Measurements from ENCODE around the gene TMPRSS13. TPM values are rescaled to one million over a fixed set of nuclear protein-coding genes. Genes with fewer than 3 reads are reported as not detected.

TMPRSS13 gene
- total RNA-seq, 1 experiment from 2014 or later: 21.7 TPM

GRCh38 chr11:117914398-117914761 lies 14.8 kb downstream of the TMPRSS13 start:
- intact Hi-C loops (cut with micrococcal nuclease; ENCODE audit: unreplicated experiment): no loop called here
- Histone ChIP-seq H3K9me2 (ENCODE audit: insufficient read depth) (no peaks in the 10 kb centered on the region), H3K27me3 (ENCODE audit: insufficient read depth, low read depth) (no peaks in the 10 kb centered on the region), H3K27ac (no peak overlapping the region), H3K36me3 (ENCODE audit: low read depth) (peaks cover 25% of the 10 kb centered on the region; the same call in 1 of the 2 replicates), H3K4me1 (replicated peaks; ENCODE audit: insufficient read depth) (no peaks in the 10 kb centered on the region), H3K9me3 (ENCODE audit: insufficient read depth, low read depth) (no peaks in the 10 kb centered on the region), H3K4me2 (no peak overlapping the region), H2AFZ (no peak overlapping the region), H3K4me3 (no peak overlapping the region), H3F3A (ENCODE audit: insufficient read depth, low read depth) (no peaks in the 10 kb centered on the region), H3K79me2 (ENCODE audit: low read depth) (no peaks in the 10 kb centered on the region), H4K20me1 (ENCODE audit: insufficient read depth) (peaks cover 8% of the 10 kb centered on the region)
- ChIA-PET POLR2A (ENCODE audit: unreplicated experiment) (no interaction called here), CTCF (interaction anchor here (0.6 kb wide), 1 partner anchor 967 kb away, joined by 4 read pairs; no protein-coding TSS in a partner anchor)
- DNase-seq: no peak
- no TSS peak for BruUV-seq (replicated peaks)
- no peak for TF ChIP-seq CTCF (conservative IDR thresholded peaks at IDR 0.05)
- no peak for TF ChIP-seq EZH2 (IDR thresholded peaks at IDR 0.05; ENCODE audit: low read depth)

GRCh38 chr11:117913736-117914397 lies 15.3 kb downstream of the TMPRSS13 start:
- POLR2A ChIA-PET (ENCODE audit: unreplicated experiment): no interaction called here

GRCh38 chr11:117912497-117912896 lies 16.7 kb downstream of the TMPRSS13 start:
- H3K9me3 ChIP-seq (ENCODE audit: insufficient read depth, low read depth): no peaks in the 10 kb centered on the region
- CTCF ChIA-PET: no interaction called here

More at GRCh38 chr11:117913736-117914397, 15.3 kb downstream of the TMPRSS13 start:
- no TSS peak for BruUV-seq (replicated peaks)
- no peak for DNase-seq
- Histone ChIP-seq H2AFZ (no peak overlapping the region), H3K27me3 (ENCODE audit: insufficient read depth, low read depth) (no peaks in the 10 kb centered on the region), H3F3A (ENCODE audit: insufficient read depth, low read depth) (no peaks in the 10 kb centered on the region), H3K4me3 (no peak overlapping the region), H3K9me2 (ENCODE audit: insufficient read depth) (no peaks in the 10 kb centered on the region), H3K4me2 (no peak overlapping the region), H4K20me1 (ENCODE audit: insufficient read depth) (peaks cover 4% of the 10 kb centered on the region; the same call in 1 of the 2 replicates), H3K4me1 (replicated peaks; ENCODE audit: insufficient read depth) (no peaks in the 10 kb centered on the region), H3K79me2 (ENCODE audit: low read depth) (no peaks in the 10 kb centered on the region), H3K27ac (no peak overlapping the region), H3K36me3 (ENCODE audit: low read depth) (peaks cover 25% of the 10 kb centered on the region; the same call in 1 of the 2 replicates), H3K9me3 (ENCODE audit: insufficient read depth, low read depth) (no peaks in the 10 kb centered on the region)
- TF ChIP-seq EZH2 (IDR thresholded peaks at IDR 0.05; ENCODE audit: low read depth): no peak
- intact Hi-C loops (cut with micrococcal nuclease; ENCODE audit: unreplicated experiment): no loop called here
- CTCF ChIA-PET: interaction anchor here (0.6 kb wide), 1 partner anchor 968 kb away, joined by 4 read pairs; no protein-coding TSS in a partner anchor

More at GRCh38 chr11:117912497-117912896, 16.7 kb downstream of the TMPRSS13 start:
- H3F3A ChIP-seq (ENCODE audit: insufficient read depth, low read depth): peaks cover 5% of the 10 kb centered on the region; the same call in 1 of the 2 replicates
- BruUV-seq (replicated peaks): no TSS peak
- TF ChIP-seq CTCF (conservative IDR thresholded peaks at IDR 0.05) (no peak), EZH2 (IDR thresholded peaks at IDR 0.05; ENCODE audit: low read depth) (no peak)
- H3K36me3 ChIP-seq (ENCODE audit: low read depth): peaks cover 25% of the 10 kb centered on the region; the same call in 1 of the 2 replicates
- no peaks in the 10 kb centered on the region for H3K27me3 ChIP-seq (ENCODE audit: insufficient read depth, low read depth)
- no peak overlapping the region for H3K4me2 ChIP-seq
- no peak overlapping the region for H3K4me3 ChIP-seq
- no peaks in the 10 kb centered on the region for H3K9me2 ChIP-seq (ENCODE audit: insufficient read depth)
- H3K4me1 ChIP-seq (replicated peaks; ENCODE audit: insufficient read depth): peaks cover 10% of the 10 kb centered on the region
- H2AFZ ChIP-seq: no peak overlapping the region
- no peak for DNase-seq
- peaks cover 4% of the 10 kb centered on the region; the same call in 1 of the 2 replicates for H4K20me1 ChIP-seq (ENCODE audit: insufficient read depth)
- POLR2A ChIA-PET (ENCODE audit: unreplicated experiment): no interaction called here
- no peak overlapping the region for H3K27ac ChIP-seq
- H3K79me2 ChIP-seq (ENCODE audit: low read depth): no peaks in the 10 kb centered on the region
- intact Hi-C loops (cut with micrococcal nuclease; ENCODE audit: unreplicated experiment): no loop called here
